ENCODE data around the gene XPC. TPM values are rescaled to one million over a fixed set of nuclear protein-coding genes. Genes with fewer than 3 reads are reported as not detected.

XPC gene
- total RNA-seq, 1 experiment from 2014 or later, result 15.1 TPM

GRCh38 chr3:14174483-14174882 is 3.9 kb downstream of the XPC start:
- H3K4me3 ChIP-seq (ENCODE audit: low read depth in 2 of 2, low read length in 2 of 2), result no peak overlapping the region
- H3K27ac ChIP-seq (ENCODE audit: low read length), result no peak overlapping the region
- CTCF ChIA-PET, result no interaction called here

GRCh38 chr3:14172496-14172895 is 5.9 kb downstream of the XPC start:
- H3K27me3 ChIP-seq (ENCODE audit: control insufficient read depth, insufficient read depth, low read length), result no peaks in the 10 kb centered on the region
- no TSS peak for BruUV-seq (replicated peaks)
- in situ Hi-C loops (cut with HindIII; ENCODE audit: low pct_unique_long_range_greater_than_20kb, low sequenced_read_pairs) (no loop called here), intact Hi-C loops (cut with micrococcal nuclease; ENCODE audit: unreplicated experiment) (no loop called here)
- TF ChIP-seq SIN3A (IDR thresholded peaks at IDR 0.05; ENCODE audit: borderline replicate concordance, insufficient read depth, low read depth, low read length) (no peak), CTCF (IDR thresholded peaks at IDR 0.05) (no peak), TCF7L2 (IDR thresholded peaks at IDR 0.05; ENCODE audit: low read depth, low read length) (no peak), REST (IDR thresholded peaks at IDR 0.05; ENCODE audit: insufficient read depth in 1 of 2, low read depth in 2 of 2, low read length in 1 of 2) (no peak), POLR2AphosphoS5 (IDR thresholded peaks at IDR 0.05; ENCODE audit: low read depth, low read length) (no peak)
- ChIA-PET POLR2A (no interaction called here), CTCF (interaction anchor here (0.6 kb wide), 1 partner anchor 121 kb away, joined by 3 read pairs; no protein-coding TSS in a partner anchor)
- peaks cover 7% of the 10 kb centered on the region for H3K36me3 ChIP-seq (ENCODE audit: control insufficient read depth, insufficient read depth, low read length)
- H3K9me3 ChIP-seq (ENCODE audit: control insufficient read depth, insufficient read depth, low read depth, low read length), result no peaks in the 10 kb centered on the region
- H3K4me1 ChIP-seq (ENCODE audit: control insufficient read depth, insufficient read depth, low read length), result peaks cover 9% of the 10 kb centered on the region
- DNase-seq (ENCODE audit: low read depth, low spot score) (no peak), ATAC-seq (no peak)
- no peak overlapping the region for H3K27ac ChIP-seq (ENCODE audit: low read length)
- H3K4me3 ChIP-seq (ENCODE audit: low read depth in 2 of 2, low read length in 2 of 2), result no peak overlapping the region

More at GRCh38 chr3:14174483-14174882, 3.9 kb downstream of the XPC start:
- no peak for ATAC-seq
- POLR2A ChIA-PET, result no interaction called here
- in situ Hi-C loops (cut with HindIII; ENCODE audit: low pct_unique_long_range_greater_than_20kb, low sequenced_read_pairs) (no loop called here), intact Hi-C loops (cut with micrococcal nuclease; ENCODE audit: unreplicated experiment) (no loop called here)
- peaks cover 9% of the 10 kb centered on the region for H3K36me3 ChIP-seq (ENCODE audit: control insufficient read depth, insufficient read depth, low read length)
- BruUV-seq (replicated peaks), result no TSS peak
- TF ChIP-seq POLR2AphosphoS5 (IDR thresholded peaks at IDR 0.05; ENCODE audit: low read depth, low read length) (no peak), REST (IDR thresholded peaks at IDR 0.05; ENCODE audit: insufficient read depth in 1 of 2, low read depth in 2 of 2, low read length in 1 of 2) (no peak), CTCF (IDR thresholded peaks at IDR 0.05) (no peak), SIN3A (IDR thresholded peaks at IDR 0.05; ENCODE audit: borderline replicate concordance, insufficient read depth, low read depth, low read length) (no peak), TCF7L2 (IDR thresholded peaks at IDR 0.05; ENCODE audit: low read depth, low read length) (no peak)
- DNase-seq (ENCODE audit: low read depth, low spot score), result no peak
- no peaks in the 10 kb centered on the region for H3K27me3 ChIP-seq (ENCODE audit: control insufficient read depth, insufficient read depth, low read length)
- peaks cover 14% of the 10 kb centered on the region for H3K4me1 ChIP-seq (ENCODE audit: control insufficient read depth, insufficient read depth, low read length)
- no peaks in the 10 kb centered on the region for H3K9me3 ChIP-seq (ENCODE audit: control insufficient read depth, insufficient read depth, low read depth, low read length)
